Loucy (cell line): ENCODE measurements around the gene TAF4B.

Source experiments
- EZH2phosphoT487 ChIP-seq: fragments of 200-600 bp; IDR thresholded peaks from 2 replicates; pipeline ENCODE4 v1.6.1; 2018; ENCODE audit warnings: antibody characterized with exemption, mild to moderate bottlenecking, moderate library complexity, borderline replicate concordance
- TF ChIP-seq, protein P1 (sequence below): fragments of 200-600 bp; sonication (generic); conservative IDR thresholded peaks from 2 replicates; pipeline ENCODE4 v1.5.1; 2014; ENCODE audit warnings: mild to moderate bottlenecking, antibody characterized with exemption, low read length

DNA sequence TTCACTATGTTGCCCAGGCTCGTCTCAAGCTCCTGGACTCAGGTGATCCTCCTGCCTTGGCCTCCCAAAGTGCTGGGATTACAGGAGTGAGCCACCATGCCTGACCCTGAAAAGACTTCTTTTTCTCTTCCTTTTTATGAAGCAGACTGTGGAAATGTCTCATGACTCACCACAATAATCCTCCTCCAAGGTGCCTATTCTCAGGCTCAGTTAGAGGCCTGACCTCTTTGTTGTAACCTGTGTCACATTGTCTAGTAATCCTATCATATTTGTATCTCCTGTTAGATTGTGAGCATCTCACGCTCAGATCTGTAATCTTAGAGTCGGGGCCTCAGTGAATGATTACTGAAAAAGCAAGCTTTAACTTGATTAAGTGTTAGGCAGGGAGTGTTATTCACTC is 18.3 kb upstream of the TAF4B start:
- TF ChIP-seq, protein P1, sequence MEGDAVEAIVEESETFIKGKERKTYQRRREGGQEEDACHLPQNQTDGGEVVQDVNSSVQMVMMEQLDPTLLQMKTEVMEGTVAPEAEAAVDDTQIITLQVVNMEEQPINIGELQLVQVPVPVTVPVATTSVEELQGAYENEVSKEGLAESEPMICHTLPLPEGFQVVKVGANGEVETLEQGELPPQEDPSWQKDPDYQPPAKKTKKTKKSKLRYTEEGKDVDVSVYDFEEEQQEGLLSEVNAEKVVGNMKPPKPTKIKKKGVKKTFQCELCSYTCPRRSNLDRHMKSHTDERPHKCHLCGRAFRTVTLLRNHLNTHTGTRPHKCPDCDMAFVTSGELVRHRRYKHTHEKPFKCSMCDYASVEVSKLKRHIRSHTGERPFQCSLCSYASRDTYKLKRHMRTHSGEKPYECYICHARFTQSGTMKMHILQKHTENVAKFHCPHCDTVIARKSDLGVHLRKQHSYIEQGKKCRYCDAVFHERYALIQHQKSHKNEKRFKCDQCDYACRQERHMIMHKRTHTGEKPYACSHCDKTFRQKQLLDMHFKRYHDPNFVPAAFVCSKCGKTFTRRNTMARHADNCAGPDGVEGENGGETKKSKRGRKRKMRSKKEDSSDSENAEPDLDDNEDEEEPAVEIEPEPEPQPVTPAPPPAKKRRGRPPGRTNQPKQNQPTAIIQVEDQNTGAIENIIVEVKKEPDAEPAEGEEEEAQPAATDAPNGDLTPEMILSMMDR = no peak
- TF ChIP-seq EZH2phosphoT487 = no peak
